Endodermal cell (in vitro differentiated cells): Measurements from ENCODE around the gene TIAM2. TPM values are rescaled to one million over a fixed set of nuclear protein-coding genes. Genes with fewer than 3 reads are reported as not detected.
"Not testable (repeated sequence)": the region's sequence is repeated elsewhere in the genome, so short reads cannot be mapped to it uniquely, and the experiment has no call there.

Source experiments
- DNase-seq: peaks from one replicate; pipeline ENCODE4 v3.0.0-alpha.2; 2017
- H3K27ac ChIP-seq: 2 replicates; pipeline ENCODE4 v1.5.1; 2013; ENCODE audit warnings: mild to moderate bottlenecking, low read depth, low read length, moderate library complexity
- H3K27me3 ChIP-seq: 2 replicates; pipeline ENCODE4 v1.6.1; 2013; ENCODE audit warnings: mild to moderate bottlenecking, low read length, moderate library complexity; ENCODE audit not compliant: insufficient read depth, control insufficient read depth, poor library complexity, severe bottlenecking
- H3K36me3 ChIP-seq: 2 replicates; pipeline ENCODE4 v1.7.0; 2013; ENCODE audit warnings: mild to moderate bottlenecking, low read length, moderate library complexity; ENCODE audit not compliant: control insufficient read depth, insufficient read depth
- H3K4me1 ChIP-seq: one replicate; pipeline ENCODE4 v1.7.0; 2013; ENCODE audit warnings: low read length; ENCODE audit not compliant: control insufficient read depth, insufficient read depth
- H3K4me3 ChIP-seq: 2 replicates; pipeline ENCODE4 v1.5.1; 2013; ENCODE audit warnings: mild to moderate bottlenecking, low read length, moderate library complexity
- H3K9ac ChIP-seq: 2 replicates; pipeline ENCODE4 v1.6.1; 2013; ENCODE audit warnings: mild to moderate bottlenecking, low read length, moderate library complexity; ENCODE audit not compliant: poor library complexity, severe bottlenecking; ENCODE audit errors: extremely low read depth
- H3K9me3 ChIP-seq: 2 replicates; pipeline ENCODE4 v1.6.1; 2013; ENCODE audit warnings: mild to moderate bottlenecking, low read length, moderate library complexity; ENCODE audit not compliant: control insufficient read depth
- H3K27ac Mint-ChIP-seq: 2 replicates; pipeline ENCODE4 v1.8.0; 2020; ENCODE audit warnings: mixed read lengths
- H3K27me3 Mint-ChIP-seq: 2 replicates; pipeline ENCODE4 v1.8.0; 2021; ENCODE audit warnings: mild to moderate bottlenecking, mixed read lengths; ENCODE audit not compliant: insufficient read depth
- H3K36me3 Mint-ChIP-seq: 2 replicates; pipeline ENCODE4 v1.8.0; 2020; ENCODE audit warnings: low read depth, mixed read lengths
- H3K4me1 Mint-ChIP-seq: 2 replicates; pipeline ENCODE4 v1.8.0; 2020; ENCODE audit warnings: mixed read lengths
- H3K4me3 Mint-ChIP-seq: 2 replicates; pipeline ENCODE4 v1.8.0; 2020; ENCODE audit warnings: mild to moderate bottlenecking, moderate library complexity, mixed read lengths
- H3K9me3 Mint-ChIP-seq: 2 replicates; pipeline ENCODE4 v1.8.0; 2020; ENCODE audit warnings: mild to moderate bottlenecking, mixed read lengths
- WGBS, 2 experiments: methylation state at CpG; one replicate each; pipeline versions ENCODE4 v1.1.5 to v1.1.7; 2013; ENCODE audit warnings: missing lambda C conversion rate in 2 of 2, mixed read lengths in 1 of 2; ENCODE audit not compliant: insufficient coverage in 1 of 2, insufficient read length in 1 of 2; 5-methylcytosine and 5-hydroxymethylcytosine counted together
- total RNA-seq, 2 donors: library from RNA; stranded (reverse); fragmentation: NEBNext Ultra II Directional in 1 of 2; extraction: Animal tissue kit (Norgen Biotek cat#: 25700) in 1 of 2; gene quantifications; 2 replicates in 1 of 2; 3 replicates in 1 of 2; pipeline ENCODE4 v1.2.1, GENCODE V29; 2021
- TF ChIP-seq, protein P1 (sequence below): fragments of 200-600 bp; sonication (generic); conservative IDR thresholded peaks from 2 replicates; pipeline ENCODE4 v1.5.0; 2021; ENCODE audit warnings: antibody characterized with exemption, mild to moderate bottlenecking

Gene TIAM2
- total RNA-seq, 2 donors from 2014 or later = 15.7 to 17.5 TPM

DNA sequence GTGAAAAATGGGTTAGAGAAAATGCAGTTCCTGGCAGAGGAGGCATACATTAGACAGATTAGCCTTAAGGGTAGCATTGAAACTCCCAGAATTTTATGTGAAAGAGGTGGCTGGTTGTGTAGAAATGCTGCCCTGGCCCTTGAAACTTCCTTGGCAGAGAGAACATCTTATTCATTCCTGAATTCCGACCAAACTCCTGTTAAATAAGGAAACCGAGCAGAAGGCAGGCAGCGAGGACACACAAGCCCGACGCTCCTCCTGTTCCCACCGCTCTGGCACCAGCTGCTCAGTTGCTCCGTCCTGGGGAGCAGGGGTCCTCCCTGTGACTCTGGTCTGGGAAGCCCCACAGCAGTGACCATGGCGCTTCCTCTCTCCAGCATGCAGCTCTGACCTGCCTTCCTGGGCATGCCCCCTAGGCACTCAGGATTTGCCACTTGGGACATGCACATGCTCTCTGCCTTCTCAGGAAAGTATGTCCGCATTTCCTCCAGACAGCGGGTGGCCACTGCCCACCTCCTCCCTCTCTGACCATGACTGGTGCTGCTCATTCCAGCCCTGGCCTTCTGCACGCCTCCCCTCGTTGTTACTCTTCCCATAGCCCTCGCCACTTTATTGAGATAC, 233.5 kb downstream of the TIAM2 start:
- Mint-ChIP-seq H3K4me3 (no peak overlapping the region), H3K36me3 (peaks cover 10% of the 10 kb centered on the region), H3K9me3 (peaks cover 14% of the 10 kb centered on the region), H3K4me1 (peaks cover 17% of the 10 kb centered on the region), H3K27me3 (no peaks in the 10 kb centered on the region), H3K27ac (no peak overlapping the region)
- no peaks in the 10 kb centered on the region for H3K36me3 ChIP-seq
- H3K9me3 ChIP-seq = peaks cover 5% of the 10 kb centered on the region
- H3K4me1 ChIP-seq = peaks cover 7% of the 10 kb centered on the region
- H3K9ac ChIP-seq = no peak overlapping the region
- no peak for DNase-seq
- TF ChIP-seq, protein P1, sequence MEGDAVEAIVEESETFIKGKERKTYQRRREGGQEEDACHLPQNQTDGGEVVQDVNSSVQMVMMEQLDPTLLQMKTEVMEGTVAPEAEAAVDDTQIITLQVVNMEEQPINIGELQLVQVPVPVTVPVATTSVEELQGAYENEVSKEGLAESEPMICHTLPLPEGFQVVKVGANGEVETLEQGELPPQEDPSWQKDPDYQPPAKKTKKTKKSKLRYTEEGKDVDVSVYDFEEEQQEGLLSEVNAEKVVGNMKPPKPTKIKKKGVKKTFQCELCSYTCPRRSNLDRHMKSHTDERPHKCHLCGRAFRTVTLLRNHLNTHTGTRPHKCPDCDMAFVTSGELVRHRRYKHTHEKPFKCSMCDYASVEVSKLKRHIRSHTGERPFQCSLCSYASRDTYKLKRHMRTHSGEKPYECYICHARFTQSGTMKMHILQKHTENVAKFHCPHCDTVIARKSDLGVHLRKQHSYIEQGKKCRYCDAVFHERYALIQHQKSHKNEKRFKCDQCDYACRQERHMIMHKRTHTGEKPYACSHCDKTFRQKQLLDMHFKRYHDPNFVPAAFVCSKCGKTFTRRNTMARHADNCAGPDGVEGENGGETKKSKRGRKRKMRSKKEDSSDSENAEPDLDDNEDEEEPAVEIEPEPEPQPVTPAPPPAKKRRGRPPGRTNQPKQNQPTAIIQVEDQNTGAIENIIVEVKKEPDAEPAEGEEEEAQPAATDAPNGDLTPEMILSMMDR = no peak
- 91 to 100% methylated on average over 7 to 13 of the region's 13 CpGs for whole genome bisulfite sequencing, 2 experiments
- H3K27me3 ChIP-seq = no peaks in the 10 kb centered on the region
- no peak overlapping the region for H3K4me3 ChIP-seq
- no peak overlapping the region for H3K27ac ChIP-seq

DNA sequence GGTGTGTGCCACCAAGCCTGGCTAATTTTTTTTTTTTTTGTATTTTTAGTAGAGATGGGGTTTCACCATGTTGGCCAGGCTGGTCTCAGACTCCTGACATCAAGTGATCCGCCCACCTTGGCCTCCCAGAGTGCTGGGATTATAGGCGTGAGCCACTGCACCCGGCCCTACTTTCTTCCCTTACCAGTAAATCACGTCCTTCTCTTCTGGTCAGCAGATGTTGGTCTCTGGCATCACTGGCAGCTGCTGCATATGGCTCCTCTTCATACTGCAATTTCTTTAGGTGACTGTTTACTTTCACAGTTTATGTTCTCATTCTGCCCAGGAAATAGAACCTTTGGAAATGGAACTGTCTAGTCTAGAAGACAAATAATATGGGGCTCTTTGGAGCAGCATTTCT, 235.9 kb downstream of the TIAM2 start:
- H3K9me3 Mint-ChIP-seq = peaks cover 19% of the 10 kb centered on the region

DNA sequence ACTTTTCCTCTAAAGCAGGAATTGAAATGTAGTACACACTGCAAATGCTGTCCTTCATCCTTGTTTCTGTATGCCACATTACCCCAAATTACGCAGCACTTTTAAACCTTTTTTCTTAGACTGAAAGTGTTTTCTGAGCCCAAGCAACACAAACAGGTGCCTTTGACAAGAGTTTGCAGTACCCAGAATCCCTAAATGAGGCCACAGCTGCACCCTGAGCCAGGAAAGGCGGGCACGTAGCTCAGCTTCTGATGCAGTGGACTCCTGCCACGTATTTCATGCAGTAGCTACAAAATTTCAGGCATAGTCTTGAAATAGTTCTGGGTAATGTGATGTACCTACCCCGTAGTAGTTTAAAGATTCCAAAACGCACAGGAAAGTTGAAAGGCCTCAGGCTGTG, 237.7 kb downstream of the TIAM2 start:
- Histone ChIP-seq H3K27ac (no peak overlapping the region), H3K9ac (no peak overlapping the region), H3K4me1 (no peaks in the 10 kb centered on the region), H3K36me3 (no peaks in the 10 kb centered on the region), H3K9me3 (peaks cover 21% of the 10 kb centered on the region), H3K4me3 (no peak overlapping the region), H3K27me3 (no peaks in the 10 kb centered on the region)
- 82 to 92% methylated on average over 6 of the region's 6 CpGs for WGBS, 2 experiments
- peaks cover 29% of the 10 kb centered on the region for H3K9me3 Mint-ChIP-seq
- peaks cover 9% of the 10 kb centered on the region for H3K36me3 Mint-ChIP-seq
- no peak overlapping the region for H3K27ac Mint-ChIP-seq
- TF ChIP-seq, protein P1 = no peak
- no peaks in the 10 kb centered on the region for H3K27me3 Mint-ChIP-seq
- no peak for DNase-seq
- H3K4me3 Mint-ChIP-seq = no peak overlapping the region
- no peaks in the 10 kb centered on the region for H3K4me1 Mint-ChIP-seq

More for the DNA sequence above, 235.9 kb downstream of the TIAM2 start:
- H3K27ac ChIP-seq, H3K4me3 Mint-ChIP-seq, DNase-seq, H3K4me1 Mint-ChIP-seq, H3K9ac ChIP-seq, H3K9me3 ChIP-seq, H3K27ac Mint-ChIP-seq, H3K4me3 ChIP-seq, H3K27me3 ChIP-seq, H3K4me1 ChIP-seq, H3K27me3 Mint-ChIP-seq, H3K36me3 ChIP-seq: not testable (repeated sequence)
- H3K36me3 Mint-ChIP-seq = peaks cover 12% of the 10 kb centered on the region
- WGBS, 2 experiments = 90% methylated on average over 4 of the region's 4 CpGs

DNA sequence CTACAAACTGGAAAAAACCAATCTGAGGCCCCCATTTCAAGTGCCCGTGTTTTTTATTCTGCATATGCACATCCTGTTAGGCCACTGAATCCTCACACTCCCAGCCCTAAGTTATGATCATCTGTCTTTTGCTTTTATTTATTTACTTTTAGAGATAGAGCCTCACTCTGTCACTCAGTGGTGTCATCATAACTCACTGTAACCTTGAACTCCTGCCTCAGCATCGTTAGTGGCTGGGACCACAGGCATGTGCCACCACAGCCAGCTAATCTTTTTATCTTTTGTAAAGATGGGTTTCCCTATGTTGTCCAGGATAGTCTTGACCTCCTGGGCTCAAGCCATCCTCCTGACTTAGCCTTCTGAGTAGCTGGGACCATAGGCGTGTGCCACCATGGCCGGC, 239.1 kb downstream of the TIAM2 start:
- H3K36me3 Mint-ChIP-seq = peaks cover 19% of the 10 kb centered on the region
- 88 to 90% methylated on average over 4 of the region's 4 CpGs for WGBS, 2 experiments

More for the DNA sequence above, 239.1 kb downstream of the TIAM2 start:
- no peaks in the 10 kb centered on the region for H3K36me3 ChIP-seq
- Mint-ChIP-seq H3K9me3 (peaks cover 42% of the 10 kb centered on the region), H3K4me3 (no peak overlapping the region), H3K4me1 (no peaks in the 10 kb centered on the region), H3K27me3 (no peaks in the 10 kb centered on the region), H3K27ac (no peak overlapping the region)
- no peak for DNase-seq
- H3K27me3 ChIP-seq = no peaks in the 10 kb centered on the region
- peaks cover 32% of the 10 kb centered on the region for H3K9me3 ChIP-seq
- H3K4me3 ChIP-seq = no peak overlapping the region
- H3K4me1 ChIP-seq = no peaks in the 10 kb centered on the region
- TF ChIP-seq, protein P1 = no peak
- no peak overlapping the region for H3K27ac ChIP-seq
- H3K9ac ChIP-seq = no peak overlapping the region
